Renal pelvis (tissue), 12 donors: ENCODE data around the gene AFM. TPM values are rescaled to one million over a fixed set of nuclear protein-coding genes. Genes with fewer than 3 reads are reported as not detected.
A peak's percentile ranks its signal among the peaks of the same experiment; 100 is the strongest.

ENCODE experiments used
- DNase-seq: peaks from one replicate; pipeline ENCODE4 v3.0.0-alpha.2; 2013
- long read RNA-seq, 16 experiments: transcript quantifications; one replicate each; lab custom pipeline, GENCODE V29; 2026
- polyA plus RNA-seq, 3 donors: library from polyadenylated mRNA; unstranded; fragments of 120-200 nt; gene quantifications; one replicate each; pipeline ENCODE4 v1.2.1, GENCODE V29; 2013; ENCODE audit not compliant: insufficient read length in 3 of 3

The AFM gene, protein sequence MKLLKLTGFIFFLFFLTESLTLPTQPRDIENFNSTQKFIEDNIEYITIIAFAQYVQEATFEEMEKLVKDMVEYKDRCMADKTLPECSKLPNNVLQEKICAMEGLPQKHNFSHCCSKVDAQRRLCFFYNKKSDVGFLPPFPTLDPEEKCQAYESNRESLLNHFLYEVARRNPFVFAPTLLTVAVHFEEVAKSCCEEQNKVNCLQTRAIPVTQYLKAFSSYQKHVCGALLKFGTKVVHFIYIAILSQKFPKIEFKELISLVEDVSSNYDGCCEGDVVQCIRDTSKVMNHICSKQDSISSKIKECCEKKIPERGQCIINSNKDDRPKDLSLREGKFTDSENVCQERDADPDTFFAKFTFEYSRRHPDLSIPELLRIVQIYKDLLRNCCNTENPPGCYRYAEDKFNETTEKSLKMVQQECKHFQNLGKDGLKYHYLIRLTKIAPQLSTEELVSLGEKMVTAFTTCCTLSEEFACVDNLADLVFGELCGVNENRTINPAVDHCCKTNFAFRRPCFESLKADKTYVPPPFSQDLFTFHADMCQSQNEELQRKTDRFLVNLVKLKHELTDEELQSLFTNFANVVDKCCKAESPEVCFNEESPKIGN
- 10 to 100 TPM in 2 of 3 donors, 1 to 10 TPM in 1; 9.6 to 15.1 (median 14.8) TPM for polyA plus RNA-seq
- long read RNA-seq, donor 1, partial matches to known transcripts: 0 of 2 reads
- long read RNA-seq, donor 1, other reads (novel, unspliced or antisense): 0 of 2 reads
- long read RNA-seq, donor 2, partial matches to known transcripts: 0 of 2 reads
- long read RNA-seq, donor 2, other reads (novel, unspliced or antisense): 0 of 2 reads
- long read RNA-seq, donor 3, partial matches to known transcripts: 0 of 1 reads
- long read RNA-seq, donor 3, other reads (novel, unspliced or antisense): 0 of 1 reads
- long read RNA-seq, donor 4, partial matches to known transcripts: 0 of 1 reads
- long read RNA-seq, donor 4, other reads (novel, unspliced or antisense): 0 of 1 reads
- long read RNA-seq, donor 5, partial matches to known transcripts: 0 of 1 reads
- long read RNA-seq, donor 5, other reads (novel, unspliced or antisense): 0 of 1 reads
- long read RNA-seq, donor 6, partial matches to known transcripts: 0 of 1 reads
- long read RNA-seq, donor 6, other reads (novel, unspliced or antisense): 0 of 1 reads
- long read RNA-seq, donor 7: 0 reads
- long read RNA-seq, donor 8: 0 reads
- long read RNA-seq, donor 9, partial matches to known transcripts: 0 of 4 reads
- long read RNA-seq, donor 9, other reads (novel, unspliced or antisense): 0 of 4 reads
- long read RNA-seq, donor 10, partial matches to known transcripts: 0 of 2 reads
- long read RNA-seq, donor 10, other reads (novel, unspliced or antisense): 0 of 2 reads
- long read RNA-seq, donor 11, partial matches to known transcripts: 0 of 1 reads
- long read RNA-seq, donor 11, other reads (novel, unspliced or antisense): 0 of 1 reads
- long read RNA-seq, donor 12, partial matches to known transcripts: 0 of 3 reads
- long read RNA-seq, donor 12, other reads (novel, unspliced or antisense): 0 of 3 reads
- long read RNA-seq, donor 13: 0 reads
- long read RNA-seq, donor 14: 0 reads
- long read RNA-seq, donor 15: 0 reads
- long read RNA-seq, donor 16: 0 reads

DNA sequence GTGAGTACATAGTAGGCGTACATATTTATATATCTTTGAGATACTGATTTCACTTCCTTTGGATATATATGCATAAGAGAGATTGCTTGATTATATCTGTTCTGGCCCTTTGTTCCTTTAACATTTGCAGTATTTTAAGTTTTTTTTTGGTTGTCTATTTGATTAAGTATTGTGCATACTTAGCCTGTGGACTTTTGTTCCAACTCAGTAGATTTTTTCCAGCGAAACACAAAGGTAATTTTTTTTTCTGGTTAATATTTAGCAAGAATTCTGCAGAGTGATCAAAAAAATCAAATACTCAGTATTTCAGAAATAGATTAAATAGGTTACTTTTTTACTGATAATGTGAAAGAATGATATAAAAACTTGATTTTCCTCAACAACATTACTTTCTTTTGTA, at the start of gene AFM:
Gene AFM, plus strand, starts transcription at position 388 of the 400 bp plus-strand sequence. CDS start 31 bp downstream, outside the sequence.
- DNase-seq: no peak

DNA sequence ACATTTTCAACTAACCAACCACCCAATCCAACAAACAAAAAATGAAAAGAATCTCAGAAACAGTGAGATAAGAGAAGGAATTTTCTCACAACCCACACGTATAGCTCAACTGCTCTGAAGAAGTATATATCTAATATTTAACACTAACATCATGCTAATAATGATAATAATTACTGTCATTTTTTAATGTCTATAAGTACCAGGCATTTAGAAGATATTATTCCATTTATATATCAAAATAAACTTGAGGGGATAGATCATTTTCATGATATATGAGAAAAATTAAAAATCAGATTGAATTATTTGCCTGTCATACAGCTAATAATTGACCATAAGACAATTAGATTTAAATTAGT, 49.8 kb upstream of the AFM start:
- no peak for DNase-seq

DNA sequence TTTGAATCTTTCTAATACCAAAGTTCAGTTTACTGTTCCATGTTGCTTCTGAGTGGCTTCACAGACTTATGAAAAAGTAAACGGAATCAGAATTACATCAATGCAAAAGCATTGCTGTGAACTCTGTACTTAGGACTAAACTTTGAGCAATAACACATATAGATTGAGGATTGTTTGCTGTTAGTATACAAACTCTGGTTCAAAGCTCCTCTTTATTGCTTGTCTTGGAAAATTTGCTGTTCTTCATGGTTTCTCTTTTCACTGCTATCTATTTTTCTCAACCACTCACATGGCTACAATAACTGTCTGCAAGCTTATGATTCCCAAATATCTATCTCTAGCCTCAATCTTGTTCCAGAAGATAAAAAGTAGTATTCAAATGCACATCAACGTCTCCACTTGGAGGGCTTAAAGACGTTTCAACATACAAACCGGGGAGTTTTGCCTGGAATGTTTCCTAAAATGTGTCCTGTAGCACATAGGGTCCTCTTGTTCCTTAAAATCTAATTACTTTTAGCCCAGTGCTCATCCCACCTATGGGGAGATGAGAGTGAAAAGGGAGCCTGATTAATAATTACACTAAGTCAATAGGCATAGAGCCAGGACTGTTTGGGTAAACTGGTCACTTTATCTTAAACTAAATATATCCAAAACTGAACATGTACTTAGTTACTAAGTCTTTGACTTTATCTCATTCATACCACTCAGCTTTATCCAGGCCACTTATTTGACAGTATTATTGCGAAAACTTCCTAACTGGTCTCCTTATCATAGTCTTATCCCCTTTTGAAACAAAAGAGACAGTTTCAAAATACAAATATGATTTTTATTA, 49.2 kb upstream of the AFM start:
- no peak for DNase-seq

GRCh38 chr4:73433140-73433539, 48.4 kb upstream of the AFM start:
- DNase-seq: no peak

DNA sequence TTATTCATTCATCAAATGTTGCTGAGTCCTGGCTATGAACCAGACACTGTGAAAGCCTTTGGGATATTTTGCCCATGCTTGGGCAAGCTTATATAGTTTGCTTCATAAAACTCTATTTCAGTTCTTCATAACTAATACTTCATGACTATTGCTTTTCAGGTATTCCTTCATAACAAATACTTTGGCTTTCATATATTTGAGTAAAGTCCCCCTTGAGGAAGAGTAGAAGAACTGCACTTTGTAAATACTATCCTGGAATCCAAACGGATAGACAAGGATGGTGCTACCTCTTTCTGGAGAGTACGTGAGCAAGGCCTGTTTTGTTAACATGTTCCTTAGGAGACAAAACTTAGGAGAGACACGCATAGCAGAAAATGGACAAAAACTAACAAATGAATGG, 47.2 kb upstream of the AFM start:
- no peak for DNase-seq

- DNase-seq: no peak
Measured at GRCh38 chr4:73435984-73436383, 45.6 kb upstream of the AFM start, which contains the start of gene AFP. TSS of gene AFP (plus strand) at chr4:73436221. CDS start at chr4:73436263, 42 bp downstream.

GRCh38 chr4:73436674-73437557, 44.6 kb upstream of the AFM start:
- DNase-seq: no peak

GRCh38 chr4:73437558-73437956, 44.0 kb upstream of the AFM start:
- DNase-seq: no peak

GRCh38 chr4:73438048-73438447, 43.5 kb upstream of the AFM start:
- no peak for DNase-seq

DNA sequence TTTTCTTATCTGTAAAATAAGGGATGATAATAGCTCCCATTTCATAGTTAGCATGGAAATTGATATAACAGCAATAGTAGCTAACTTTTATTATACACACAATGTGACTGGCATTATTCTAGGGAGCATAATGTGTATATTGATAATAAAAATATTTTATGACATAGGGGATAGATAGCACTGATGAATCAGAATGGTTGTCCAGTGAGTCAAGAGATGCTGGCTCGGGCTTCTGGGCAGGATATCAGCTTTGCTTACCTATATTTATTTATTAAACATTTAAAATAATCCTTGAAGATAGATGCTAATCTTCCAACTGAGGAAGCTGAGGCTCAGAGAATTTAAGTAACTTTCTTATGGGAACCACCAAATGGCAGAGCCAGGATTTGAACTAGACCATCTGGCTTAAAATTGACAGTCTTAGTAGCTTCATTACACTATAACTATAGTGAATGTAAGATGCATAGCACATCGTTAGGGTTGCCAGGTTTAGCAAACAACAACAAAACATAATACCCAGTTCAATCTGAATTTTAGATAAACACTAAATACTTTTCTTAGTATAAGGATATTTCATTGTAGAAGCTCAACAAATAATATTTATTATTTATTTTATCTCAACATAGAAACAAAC, 42.8 kb upstream of the AFM start:
- no peak for DNase-seq

- no peak for DNase-seq
Measured at GRCh38 chr4:73439445-73439844, 42.1 kb upstream of the AFM start.

GRCh38 chr4:73439991-73440390, 41.6 kb upstream of the AFM start:
- DNase-seq: no peak

- no peak for DNase-seq
Measured at GRCh38 chr4:73440653-73441052, 40.9 kb upstream of the AFM start.

- no peak for DNase-seq
Measured at GRCh38 chr4:73442275-73442674, 39.3 kb upstream of the AFM start.

DNA sequence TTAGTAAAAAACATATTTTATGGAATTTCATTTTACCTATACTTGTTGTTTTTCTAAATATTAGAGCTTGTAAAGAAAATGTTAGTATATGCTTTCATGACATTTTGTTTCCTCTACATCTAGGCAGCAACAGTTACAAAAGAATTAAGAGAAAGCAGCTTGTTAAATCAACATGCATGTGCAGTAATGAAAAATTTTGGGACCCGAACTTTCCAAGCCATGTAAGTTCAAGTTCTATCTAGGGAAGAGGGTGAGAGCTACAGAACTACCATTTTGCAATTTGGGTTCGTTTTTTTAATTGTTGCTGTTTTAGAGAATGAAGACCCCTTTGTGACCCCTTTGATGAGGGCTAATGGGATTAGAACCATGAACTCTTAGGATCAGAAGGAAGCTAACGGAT, 38.3 kb upstream of the AFM start:
- DNase-seq: no peak

DNA sequence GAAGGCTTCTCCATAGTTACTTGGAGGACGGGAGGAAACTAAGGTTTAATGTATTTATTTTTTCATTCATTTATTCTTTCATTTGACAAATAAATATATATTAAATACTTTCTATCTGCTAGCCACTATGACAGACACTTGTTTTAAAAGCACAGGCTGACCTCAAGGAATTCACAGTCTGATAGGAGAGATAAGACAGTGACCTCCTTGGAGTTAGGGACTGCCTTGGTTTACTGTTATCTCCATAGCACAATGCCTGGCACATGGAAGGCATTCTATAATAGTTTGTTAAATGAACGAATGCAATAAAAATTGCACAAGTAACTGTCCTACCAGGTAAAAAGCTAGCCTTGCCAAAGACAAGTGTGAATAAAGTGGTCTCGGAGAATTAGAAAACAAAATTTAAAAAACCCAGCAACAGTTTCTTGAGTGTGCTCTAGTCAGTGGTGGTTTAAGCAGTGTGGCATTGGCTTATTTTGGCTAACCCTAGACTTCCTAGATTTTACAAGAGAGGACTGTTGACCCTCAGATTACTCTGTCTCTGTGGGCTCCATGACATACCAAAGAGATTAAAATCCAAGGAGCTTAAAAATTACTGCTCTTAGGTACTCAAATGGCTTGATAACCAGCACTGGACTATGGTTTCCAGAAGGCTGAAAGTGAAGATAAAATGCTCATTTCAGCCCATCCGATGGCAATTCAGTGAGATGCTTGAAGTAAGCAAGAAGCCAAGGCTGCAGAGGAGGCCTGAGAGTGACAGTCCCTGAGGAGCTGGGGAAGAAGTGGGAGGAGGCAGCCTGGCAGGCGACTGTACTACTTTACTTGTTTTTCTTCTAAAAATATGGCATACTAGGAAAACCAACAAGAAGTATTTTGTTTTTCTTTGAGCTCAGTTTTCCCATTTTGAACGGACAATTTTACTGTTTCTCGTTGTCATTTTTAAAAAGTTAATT, 35.9 kb upstream of the AFM start:
- DNase-seq: no peak

GRCh38 chr4:73446336-73446938, 35.1 kb upstream of the AFM start:
- peak; percentile 8 for DNase-seq
